ENCODE results near the gene RAPGEF6.

DNA sequence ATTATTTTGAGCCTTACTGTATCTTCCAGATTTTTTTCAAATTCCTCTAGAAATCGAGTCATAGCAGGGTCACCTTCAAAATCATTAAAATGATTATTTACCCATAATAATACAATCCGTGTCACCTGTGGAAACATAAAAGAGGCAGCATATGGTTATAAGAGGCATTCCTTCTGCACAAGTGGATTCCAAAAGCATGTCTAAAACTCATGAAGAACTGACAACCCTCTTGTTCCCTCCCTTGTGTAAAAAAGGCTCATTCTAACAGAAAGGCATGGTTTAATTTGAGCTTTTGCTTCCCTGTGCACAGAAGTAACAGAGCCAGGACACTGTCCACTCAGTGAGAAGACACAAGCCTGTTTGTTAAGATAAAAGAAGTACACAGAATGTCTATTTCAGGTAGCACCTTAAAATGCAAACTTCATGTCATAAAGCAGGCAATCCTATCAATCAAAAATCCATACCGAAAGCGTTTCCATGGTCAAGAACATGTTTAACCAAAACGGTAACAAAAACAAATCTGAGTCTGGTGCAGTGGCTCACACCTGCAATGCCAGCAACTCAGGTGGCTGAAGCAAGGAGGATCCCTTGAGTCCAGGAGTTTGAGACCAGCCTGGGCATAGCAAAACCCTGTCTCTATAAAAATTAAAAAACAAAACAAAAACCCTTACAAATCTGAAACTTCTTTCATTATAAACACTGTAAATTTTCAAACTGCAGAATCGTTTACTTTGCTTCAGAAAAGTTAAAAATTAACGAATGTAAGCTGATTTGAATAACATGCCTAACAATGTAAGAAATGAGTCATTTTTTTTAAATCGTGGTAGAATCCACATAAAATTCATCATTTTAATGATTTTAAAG, 139.3 kb downstream of the RAPGEF6 start:
- TF ChIP-seq POLR2A (IDR thresholded peaks at IDR 0.05; ENCODE audit: low read depth, low read length) (no peak), POLR2AphosphoS5 (IDR thresholded peaks at IDR 0.05; ENCODE audit: low read depth, low read length) (no peak)
